GM21447 (cell line): ENCODE data around the gene UGGT2.
"Not testable (repeated sequence)": the region's sequence is repeated elsewhere in the genome, so short reads cannot be mapped to it uniquely, and the experiment has no call there.

ENCODE experiments used
- ATAC-seq: cut with Tn5 transposase; IDR thresholded peaks from one replicate; pipeline ENCODE4 v1.9.1; 2021; ENCODE audit not compliant: unreplicated experiment

Gene UGGT2

GRCh38 chr13:95805921-95806320 is 247.3 kb downstream of the UGGT2 start:
- no peak for ATAC-seq

- ATAC-seq, result no peak
Measured at GRCh38 chr13:95801825-95802224, 251.4 kb downstream of the UGGT2 start.

- ATAC-seq, result no peak
Measured at GRCh38 chr13:95800436-95800835, 252.8 kb downstream of the UGGT2 start.

GRCh38 chr13:95797016-95797415 is 256.2 kb downstream of the UGGT2 start:
- ATAC-seq, result no peak

- ATAC-seq, result no peak
Measured at GRCh38 chr13:95793781-95794180, 259.4 kb downstream of the UGGT2 start.

- no peak for ATAC-seq
Measured at GRCh38 chr13:95793018-95793555, 260.1 kb downstream of the UGGT2 start.

- no peak for ATAC-seq
Measured at GRCh38 chr13:95791084-95791722, 262.0 kb downstream of the UGGT2 start.

- not testable (repeated sequence) for ATAC-seq
Measured at GRCh38 chr13:95789315-95789714, 263.9 kb downstream of the UGGT2 start.

GRCh38 chr13:95788100-95788463 is 265.1 kb downstream of the UGGT2 start:
- ATAC-seq, result no peak

- no peak for ATAC-seq
Measured at GRCh38 chr13:95787356-95788099, 265.7 kb downstream of the UGGT2 start.

GRCh38 chr13:95784900-95785290 is 268.3 kb downstream of the UGGT2 start:
- ATAC-seq, result no peak

GRCh38 chr13:95784161-95784899 is 268.9 kb downstream of the UGGT2 start:
- ATAC-seq, result no peak

- ATAC-seq, result no peak
Measured at GRCh38 chr13:95783747-95784146, 269.5 kb downstream of the UGGT2 start.

- ATAC-seq, result not testable (repeated sequence)
Measured at GRCh38 chr13:95781940-95782339, 271.3 kb downstream of the UGGT2 start.

- ATAC-seq, result no peak
Measured at GRCh38 chr13:95781016-95781415, 272.2 kb downstream of the UGGT2 start.

GRCh38 chr13:95779522-95779921 is 273.7 kb downstream of the UGGT2 start:
- ATAC-seq, result no peak

GRCh38 chr13:95771905-95772304 is 281.3 kb downstream of the UGGT2 start:
- no peak for ATAC-seq

GRCh38 chr13:95763601-95764000 is 289.6 kb downstream of the UGGT2 start:
- ATAC-seq, result no peak

- ATAC-seq, result not testable (repeated sequence)
Measured at GRCh38 chr13:95762626-95763025, 290.6 kb downstream of the UGGT2 start.

GRCh38 chr13:95756072-95756471 is 297.1 kb downstream of the UGGT2 start:
- ATAC-seq, result no peak

- no peak for ATAC-seq
Measured at GRCh38 chr13:95754069-95754468, 299.1 kb downstream of the UGGT2 start.

- no peak for ATAC-seq
Measured at GRCh38 chr13:95752677-95753076, 300.5 kb downstream of the UGGT2 start.
